ENCODE measurements around the gene KBTBD12. TPM values are rescaled to one million over a fixed set of nuclear protein-coding genes. Genes with fewer than 3 reads are reported as not detected.

The KBTBD12 gene
- total and polyA plus RNA-seq, 2 experiments from 2014 or later, result 0.02 to 0.66 TPM

DNA sequence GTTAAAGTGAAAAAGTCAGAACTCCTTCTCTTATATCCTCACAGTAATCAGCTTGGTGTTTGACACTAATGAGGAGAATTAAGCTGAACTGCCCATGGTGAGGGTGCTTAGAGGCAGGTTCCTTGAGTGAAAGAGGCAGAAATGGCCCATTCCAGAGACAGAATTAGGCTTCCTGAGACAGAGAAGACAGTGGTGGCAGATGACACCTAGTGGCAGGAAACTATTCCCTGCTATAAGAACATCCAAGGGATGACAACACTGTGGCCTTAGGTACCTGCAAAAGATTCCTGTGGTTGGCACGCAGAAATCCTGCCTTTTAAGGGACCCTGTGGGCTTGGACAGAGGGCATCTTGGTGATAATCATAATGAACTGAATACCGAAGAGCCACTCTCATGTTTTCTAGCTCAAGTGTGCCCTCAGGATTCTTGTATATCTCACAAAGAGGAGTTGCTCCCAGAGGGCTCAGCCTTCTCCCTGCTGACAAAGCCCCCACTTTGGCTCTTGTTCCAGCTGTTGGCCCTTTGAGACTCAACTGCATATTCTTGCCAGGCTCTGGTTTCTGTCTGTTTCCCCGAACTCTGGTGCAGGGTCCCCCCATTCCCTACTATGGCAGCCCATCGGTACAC, 56.0 kb downstream of the KBTBD12 start:
- no peak overlapping the region for H3K27ac ChIP-seq
- DNase-seq (ENCODE audit: low read depth in 1 of 2, low spot score in 1 of 2), result peak; percentile 32 to 64
- no peak overlapping the region for H3K4me3 ChIP-seq
- TF ChIP-seq, protein P1, sequence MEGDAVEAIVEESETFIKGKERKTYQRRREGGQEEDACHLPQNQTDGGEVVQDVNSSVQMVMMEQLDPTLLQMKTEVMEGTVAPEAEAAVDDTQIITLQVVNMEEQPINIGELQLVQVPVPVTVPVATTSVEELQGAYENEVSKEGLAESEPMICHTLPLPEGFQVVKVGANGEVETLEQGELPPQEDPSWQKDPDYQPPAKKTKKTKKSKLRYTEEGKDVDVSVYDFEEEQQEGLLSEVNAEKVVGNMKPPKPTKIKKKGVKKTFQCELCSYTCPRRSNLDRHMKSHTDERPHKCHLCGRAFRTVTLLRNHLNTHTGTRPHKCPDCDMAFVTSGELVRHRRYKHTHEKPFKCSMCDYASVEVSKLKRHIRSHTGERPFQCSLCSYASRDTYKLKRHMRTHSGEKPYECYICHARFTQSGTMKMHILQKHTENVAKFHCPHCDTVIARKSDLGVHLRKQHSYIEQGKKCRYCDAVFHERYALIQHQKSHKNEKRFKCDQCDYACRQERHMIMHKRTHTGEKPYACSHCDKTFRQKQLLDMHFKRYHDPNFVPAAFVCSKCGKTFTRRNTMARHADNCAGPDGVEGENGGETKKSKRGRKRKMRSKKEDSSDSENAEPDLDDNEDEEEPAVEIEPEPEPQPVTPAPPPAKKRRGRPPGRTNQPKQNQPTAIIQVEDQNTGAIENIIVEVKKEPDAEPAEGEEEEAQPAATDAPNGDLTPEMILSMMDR (IDR thresholded peaks at IDR 0.05; ENCODE audit: low read depth, low read length), result peak; percentile 70
- H3K36me3 ChIP-seq, result no peaks in the 10 kb centered on the region
- H3K27me3 ChIP-seq, result peaks cover 81% of the 10 kb centered on the region
- H3K4me1 ChIP-seq (ENCODE audit: low read depth), result no peaks in the 10 kb centered on the region
- no peaks in the 10 kb centered on the region for H3K9me3 ChIP-seq (ENCODE audit: low read depth)

DNA sequence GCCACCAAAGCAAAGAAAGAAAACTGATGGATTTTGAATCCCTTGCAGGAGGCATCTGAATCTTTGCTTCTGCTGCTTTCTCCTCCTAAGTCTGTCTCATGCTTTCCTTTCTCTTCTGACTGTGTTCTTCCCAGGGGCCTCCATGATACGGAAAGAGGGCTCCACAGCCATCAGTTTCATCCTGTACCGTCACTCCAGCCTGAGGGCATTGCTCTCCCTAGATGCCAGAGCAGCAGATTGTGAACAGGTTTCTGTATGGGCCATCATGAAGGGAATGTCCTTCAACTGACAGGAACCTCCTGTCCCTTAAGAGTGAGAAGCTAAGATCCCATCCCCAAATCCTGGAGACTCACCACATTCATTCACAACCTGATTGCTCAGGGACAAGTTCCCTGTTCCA, 59.2 kb downstream of the KBTBD12 start:
- Histone ChIP-seq H3K4me3 (no peak overlapping the region), H3K9me3 (ENCODE audit: low read depth) (no peaks in the 10 kb centered on the region), H3K27ac (no peak overlapping the region), H3K4me1 (ENCODE audit: low read depth) (no peaks in the 10 kb centered on the region), H3K36me3 (no peaks in the 10 kb centered on the region), H3K27me3 (peaks cover 71% of the 10 kb centered on the region)
- TF ChIP-seq, protein P1 (IDR thresholded peaks at IDR 0.05; ENCODE audit: low read depth, low read length), result no peak
- no peak for DNase-seq (ENCODE audit: low read depth in 1 of 2, low spot score in 1 of 2)

DNA sequence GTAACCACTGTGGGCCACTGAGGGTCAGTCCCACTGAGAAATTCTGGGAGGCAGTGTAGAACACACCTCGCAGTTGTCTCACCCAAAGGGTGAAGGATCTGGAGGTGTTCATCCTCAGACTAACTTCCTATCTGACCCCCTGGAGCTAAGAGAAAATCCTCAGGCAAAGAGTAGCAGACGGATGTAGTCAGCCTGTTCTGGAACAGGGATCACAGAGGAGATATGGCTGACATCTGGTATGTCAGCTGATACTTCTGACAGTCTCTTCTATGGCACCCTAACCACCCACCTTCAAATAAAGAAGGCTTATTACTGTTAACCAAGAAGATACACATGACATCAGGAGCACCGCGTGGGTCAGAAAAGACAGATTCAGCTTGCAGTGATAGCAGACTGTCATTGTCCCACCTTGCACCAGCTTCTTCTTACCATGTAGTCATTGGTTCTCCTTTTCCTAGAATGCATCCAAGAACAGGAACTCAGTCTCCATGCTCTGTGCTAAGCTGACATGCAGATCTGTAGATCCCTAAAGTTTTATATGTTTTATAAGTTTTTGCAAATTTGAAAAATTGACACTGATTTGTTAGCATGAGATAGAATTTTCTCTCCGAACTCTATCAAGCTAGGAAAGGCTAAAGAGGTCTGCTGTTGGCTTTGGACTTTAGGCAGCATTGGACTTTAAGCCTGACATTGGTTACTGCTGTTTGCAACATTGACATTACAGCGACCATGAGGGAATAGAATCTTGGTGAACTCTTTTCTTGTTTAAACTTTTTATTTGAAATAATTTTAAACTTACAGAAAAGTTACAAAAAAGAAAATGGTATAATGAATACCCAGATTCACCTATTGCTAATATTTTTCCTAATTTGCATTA, 60.4 kb downstream of the KBTBD12 start:
- DNase-seq (ENCODE audit: low read depth in 1 of 2, low spot score in 1 of 2), result no peak
- Histone ChIP-seq H3K36me3 (no peaks in the 10 kb centered on the region), H3K27me3 (peaks cover 60% of the 10 kb centered on the region), H3K9me3 (ENCODE audit: low read depth) (no peaks in the 10 kb centered on the region), H3K4me3 (no peak overlapping the region), H3K27ac (no peak overlapping the region), H3K4me1 (ENCODE audit: low read depth) (no peaks in the 10 kb centered on the region)
- TF ChIP-seq, protein P1 (IDR thresholded peaks at IDR 0.05; ENCODE audit: low read depth, low read length), result no peak

DNA sequence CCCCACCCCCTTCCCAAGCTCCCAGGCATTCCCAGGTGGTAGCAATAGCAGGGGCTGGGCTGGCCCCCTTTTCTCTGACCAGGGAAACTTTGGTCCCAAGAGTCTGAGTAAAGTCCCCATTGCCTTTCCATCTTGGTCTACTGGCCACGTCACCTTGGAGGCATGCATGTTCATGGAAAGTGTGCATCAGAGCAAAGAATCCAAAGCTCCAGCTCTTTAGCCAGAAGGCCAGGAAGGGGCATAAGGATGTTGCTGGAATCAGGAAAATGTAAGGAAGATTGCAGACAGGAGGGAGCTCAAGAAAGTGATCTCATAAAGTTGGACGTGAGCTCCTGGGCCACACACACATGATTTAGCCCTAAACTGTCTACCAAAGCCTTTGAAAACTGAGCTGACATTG, 63.6 kb downstream of the KBTBD12 start:
- DNase-seq (ENCODE audit: low read depth in 1 of 2, low spot score in 1 of 2), result no peak
- no peak overlapping the region for H3K27ac ChIP-seq
- no peaks in the 10 kb centered on the region for H3K36me3 ChIP-seq
- no peak overlapping the region for H3K4me3 ChIP-seq
- H3K4me1 ChIP-seq (ENCODE audit: low read depth), result no peaks in the 10 kb centered on the region
- TF ChIP-seq, protein P1 (IDR thresholded peaks at IDR 0.05; ENCODE audit: low read depth, low read length), result no peak
- peaks cover 33% of the 10 kb centered on the region for H3K27me3 ChIP-seq
- no peaks in the 10 kb centered on the region for H3K9me3 ChIP-seq (ENCODE audit: low read depth)

DNA sequence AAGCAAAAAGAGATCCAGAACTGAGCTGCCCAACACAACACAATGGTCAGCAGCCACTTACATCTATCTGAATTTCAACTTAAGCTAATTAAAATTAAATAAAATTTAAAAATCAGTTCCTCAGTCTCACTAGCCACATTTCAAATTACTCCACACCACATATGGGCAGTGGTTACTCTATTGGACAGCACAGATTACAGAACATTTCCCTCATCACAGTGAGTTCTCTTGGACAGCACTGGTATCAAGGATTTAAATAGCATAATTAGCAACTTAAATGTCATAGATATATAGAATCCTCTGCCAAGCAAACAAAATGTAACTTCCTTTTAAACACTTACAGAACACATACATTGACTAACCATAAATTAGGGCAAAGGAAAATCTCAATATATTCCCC, 64.4 kb downstream of the KBTBD12 start:
- Histone ChIP-seq H3K4me1 (ENCODE audit: low read depth) (no peaks in the 10 kb centered on the region), H3K27me3 (peaks cover 24% of the 10 kb centered on the region), H3K4me3 (no peak overlapping the region), H3K27ac (no peak overlapping the region), H3K36me3 (no peaks in the 10 kb centered on the region), H3K9me3 (ENCODE audit: low read depth) (no peaks in the 10 kb centered on the region)
- TF ChIP-seq, protein P1 (IDR thresholded peaks at IDR 0.05; ENCODE audit: low read depth, low read length), result no peak
- no peak for DNase-seq (ENCODE audit: low read depth in 1 of 2, low spot score in 1 of 2)

Data from cardiac muscle cell (in vitro differentiated cells and primary cell).